HS-5 (cell line): ENCODE data around the gene DSG1.
"Not testable (repeated sequence)": the region's sequence is repeated elsewhere in the genome, so short reads cannot be mapped to it uniquely, and the experiment has no call there.

Experiments used
- DNase-seq: peaks from one replicate; pipeline ENCODE4 v3.0.0-alpha.2; 2012; ENCODE audit warnings: low read depth

Gene DSG1

DNA sequence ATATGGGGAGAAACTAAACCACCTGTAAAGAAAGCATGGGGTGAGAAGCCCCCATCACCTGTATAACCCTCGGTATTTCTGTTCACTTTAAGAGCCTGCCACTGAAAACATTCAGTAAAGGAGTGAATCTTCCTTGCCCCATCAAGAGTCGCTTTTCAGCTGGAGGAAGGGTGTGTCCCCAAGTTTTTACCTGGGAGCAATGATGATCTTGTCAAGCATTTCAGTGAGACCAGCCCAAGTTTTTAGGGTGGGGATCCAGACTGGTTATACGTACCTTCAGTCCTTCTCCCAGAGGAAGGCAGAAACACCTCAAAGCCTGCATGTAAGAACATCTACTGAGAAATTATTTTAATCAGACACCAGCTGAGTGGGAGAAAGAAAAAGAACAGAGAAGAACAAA is at the start of gene DSG1:
Gene DSG1 (plus strand): TSS at position 301 of the 400 bp plus-strand sequence. CDS start 141 bp downstream, outside the sequence.
- DNase-seq, result no peak

- no peak for DNase-seq
These were observed 49.0 kb upstream of the DSG1 start for GRCh38 chr18:31268985-31269406.

DNA sequence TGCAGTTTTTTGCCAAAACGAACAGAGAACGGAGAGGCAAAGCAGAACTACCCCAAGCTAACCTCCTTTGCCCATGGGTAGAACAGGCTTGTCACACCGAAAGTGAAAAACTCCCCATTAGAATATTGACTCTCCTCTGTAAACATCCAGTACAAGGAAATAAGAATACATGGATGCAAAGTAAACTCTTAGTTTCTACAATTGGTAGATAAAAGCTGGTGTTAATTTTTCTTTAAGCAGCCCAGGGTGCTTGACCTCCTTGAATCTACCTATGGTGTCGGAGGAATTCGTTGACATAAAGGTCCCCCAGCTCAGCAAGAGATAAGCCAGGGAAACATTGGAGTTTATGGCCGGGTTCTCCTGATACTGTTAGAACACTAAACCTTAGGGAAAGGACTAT is 48.4 kb upstream of the DSG1 start:
- DNase-seq, result no peak

GRCh38 chr18:31270578-31270977 is 47.4 kb upstream of the DSG1 start:
- no peak for DNase-seq

DNA sequence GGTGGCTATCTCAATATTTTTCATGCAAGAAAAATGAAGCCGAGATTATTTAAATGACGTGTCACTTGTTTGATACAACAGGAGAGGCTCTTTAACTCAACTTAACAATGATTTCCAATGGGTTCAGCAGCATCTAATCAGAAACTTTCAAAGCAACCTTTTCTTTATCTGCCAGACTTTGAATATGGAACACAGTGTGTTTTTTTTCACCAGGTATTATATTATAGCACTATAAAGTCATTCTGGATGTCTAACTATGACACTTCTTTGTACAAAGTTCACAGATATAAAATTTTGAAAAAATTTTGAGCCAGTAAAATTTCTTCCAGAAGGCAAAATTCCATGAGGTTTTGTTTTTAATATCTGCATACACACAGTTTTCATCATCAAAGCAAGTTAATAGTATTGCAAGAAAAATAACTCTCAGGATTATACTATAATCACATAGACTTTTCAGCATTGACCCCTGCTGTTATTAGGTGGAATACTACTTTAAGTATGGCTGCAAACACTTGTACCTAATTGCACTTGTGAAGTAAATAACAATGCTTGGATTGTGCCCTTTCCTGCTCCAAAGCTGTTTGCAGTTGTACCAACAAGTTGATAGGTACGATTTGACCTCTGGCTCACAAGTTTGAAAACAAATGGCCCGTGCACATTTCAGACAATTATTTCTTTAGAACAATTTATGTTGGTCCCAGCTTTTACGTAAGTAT is 44.0 kb upstream of the DSG1 start:
- DNase-seq, result no peak

DNA sequence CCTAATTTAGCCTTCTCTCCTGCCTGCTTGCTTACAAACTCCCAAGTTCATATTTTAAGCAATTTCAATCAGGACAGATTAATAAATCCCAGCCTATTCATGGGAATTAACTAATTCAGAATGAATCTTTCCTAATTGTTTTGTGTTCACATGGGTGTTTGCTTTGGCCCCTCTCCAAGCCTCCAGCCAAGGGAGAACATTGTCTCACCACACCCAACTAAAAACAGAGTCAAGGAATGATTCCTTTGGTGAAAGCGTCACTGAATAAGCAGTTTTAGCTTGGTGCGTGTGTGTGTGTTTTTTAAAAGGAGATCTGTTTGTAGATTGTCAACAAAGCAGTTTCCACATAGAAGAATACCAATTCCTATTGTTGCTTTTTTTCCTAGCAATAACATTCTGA is 43.0 kb upstream of the DSG1 start:
- no peak for DNase-seq

DNA sequence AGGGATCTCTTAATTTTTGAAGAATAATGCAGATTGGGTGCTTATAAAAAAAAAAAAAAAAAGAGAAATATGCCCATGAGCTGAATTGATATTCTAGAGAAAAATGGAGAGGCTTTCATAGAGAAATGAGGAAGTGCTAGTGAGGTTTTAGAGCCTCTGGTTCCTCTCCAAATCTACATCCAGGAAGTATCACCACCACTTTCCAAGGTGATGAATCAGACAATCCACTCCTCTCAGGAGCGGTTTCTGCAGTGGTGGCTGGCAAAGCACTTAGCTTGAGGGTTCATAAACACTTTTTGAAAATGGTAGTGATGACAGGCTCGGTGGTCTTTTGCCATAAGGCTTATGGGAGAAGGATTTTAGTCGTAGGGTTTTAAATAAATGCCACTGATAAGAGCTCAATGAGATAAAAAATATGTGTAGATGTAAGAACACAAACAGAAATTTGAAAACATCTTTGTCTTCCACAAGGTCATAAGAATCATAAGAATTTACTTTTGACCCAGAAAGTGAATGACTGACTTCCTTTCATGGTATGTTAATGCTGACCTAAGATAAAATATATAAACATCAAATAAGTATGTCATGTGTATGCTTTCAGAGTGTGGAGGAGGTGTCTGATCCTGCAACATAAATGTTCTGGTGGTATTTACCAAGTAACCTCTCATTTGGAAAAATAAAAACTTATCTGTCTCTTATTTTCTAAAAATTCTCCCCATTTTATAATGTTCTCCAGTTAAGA is 42.1 kb upstream of the DSG1 start:
- DNase-seq, result no peak

- DNase-seq, result no peak
These were observed 39.3 kb upstream of the DSG1 start for GRCh38 chr18:31278609-31279071.

GRCh38 chr18:31280502-31280901 is 37.5 kb upstream of the DSG1 start:
- no peak for DNase-seq

DNA sequence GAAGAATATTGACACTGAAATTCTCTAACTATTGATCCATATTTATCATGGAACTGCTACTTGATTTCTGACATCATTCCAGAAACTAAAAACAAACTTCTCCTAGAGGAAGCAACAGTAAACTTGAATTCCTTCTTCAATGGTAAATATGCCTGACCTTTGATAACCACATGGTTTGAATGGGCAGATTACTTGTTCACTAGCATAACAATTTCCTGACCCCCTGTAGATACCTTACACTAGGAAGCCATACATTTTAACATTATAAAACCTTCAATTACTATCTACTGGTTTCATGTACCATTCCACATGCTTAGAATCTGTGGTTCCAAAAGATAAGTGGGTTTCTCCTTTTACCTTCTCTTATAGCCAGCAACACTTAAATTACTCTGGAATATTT is 36.5 kb upstream of the DSG1 start:
- DNase-seq, result no peak

- DNase-seq, result not testable (repeated sequence)
These were observed 28.5 kb upstream of the DSG1 start for GRCh38 chr18:31289446-31289845.

DNA sequence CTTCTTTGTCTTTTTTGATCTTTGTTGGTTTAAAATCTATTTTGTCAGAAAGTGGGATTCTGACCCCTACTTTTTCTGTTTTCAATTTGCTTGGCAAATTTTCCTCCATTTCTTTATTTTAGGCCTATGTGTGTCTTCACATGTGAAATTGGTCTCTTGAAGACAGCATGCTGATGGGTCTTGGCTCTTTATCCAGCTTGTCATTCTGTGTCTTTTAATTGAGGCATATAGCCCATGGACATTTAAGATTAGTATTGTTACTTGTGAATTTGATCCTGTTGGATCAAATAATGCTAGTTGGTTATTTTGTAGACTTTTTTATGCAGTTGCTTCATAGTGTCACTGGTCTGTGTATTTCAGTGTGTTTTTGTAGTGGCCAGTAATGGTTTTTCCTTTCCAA is 26.3 kb upstream of the DSG1 start:
- no peak for DNase-seq

DNA sequence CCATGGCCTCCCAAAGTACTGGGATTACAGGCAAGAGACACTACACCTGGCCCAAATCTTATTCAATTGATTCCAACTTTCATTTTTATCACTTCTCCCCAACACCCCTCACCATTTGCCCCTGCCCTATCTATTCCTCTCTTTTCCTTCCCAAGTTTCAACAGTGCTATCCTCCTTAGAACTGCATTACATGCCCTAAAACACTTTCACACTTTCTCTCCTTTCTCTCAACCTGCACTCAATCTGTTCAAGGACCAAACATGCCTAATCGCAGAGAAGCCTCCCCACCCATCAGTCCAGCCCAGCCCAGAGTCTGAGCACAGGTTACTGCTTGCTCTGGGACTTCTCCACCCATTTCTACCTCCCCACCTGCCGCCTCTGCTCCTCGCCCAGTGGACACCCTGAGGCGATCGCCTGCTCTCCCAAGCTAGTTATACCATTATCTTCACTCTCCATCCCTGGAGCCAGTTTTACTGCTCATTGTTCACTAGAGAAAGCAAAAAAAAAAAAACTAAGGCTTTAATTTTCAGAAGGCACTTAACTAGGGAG is 23.7 kb upstream of the DSG1 start:
- DNase-seq, result no peak

DNA sequence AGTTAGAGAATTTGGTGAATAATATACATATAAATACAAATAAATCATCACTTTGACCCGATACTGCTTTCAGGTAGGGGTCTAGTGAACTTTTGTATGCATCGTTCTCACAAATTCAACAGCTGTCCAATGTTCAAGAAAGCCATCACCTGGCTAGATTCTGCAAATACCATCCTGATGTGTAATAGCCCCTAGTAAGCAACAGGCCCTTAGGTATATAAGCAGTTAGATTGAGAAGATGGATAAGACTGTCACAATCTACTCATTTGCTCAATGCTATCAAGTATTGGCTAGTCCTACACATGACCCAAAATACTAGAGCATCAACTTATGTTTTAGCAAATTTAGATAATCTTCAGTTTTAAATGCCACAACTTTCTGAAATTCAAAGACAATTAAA is 20.7 kb upstream of the DSG1 start:
- no peak for DNase-seq

DNA sequence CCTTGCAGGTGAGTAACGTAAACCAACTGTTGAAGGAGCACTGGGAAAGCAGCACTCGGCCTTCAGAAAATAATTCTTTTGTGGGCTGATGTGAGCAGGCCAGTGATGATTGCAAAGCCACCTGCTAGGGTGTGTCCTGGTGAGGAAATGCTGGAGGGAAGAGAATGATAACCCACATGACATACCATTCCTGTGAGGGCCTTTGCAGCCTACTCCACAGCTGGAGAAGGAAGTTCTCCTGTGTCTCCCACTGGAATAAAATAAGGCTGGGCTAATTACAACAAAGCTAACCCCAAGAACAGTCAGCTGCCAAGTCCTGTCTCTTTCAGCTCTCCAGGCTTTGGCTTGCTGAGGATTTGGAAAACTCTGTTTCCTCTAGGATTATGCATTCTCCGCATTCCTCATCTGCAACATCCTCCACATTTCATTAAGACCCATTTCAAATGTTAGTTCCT is 16.7 kb upstream of the DSG1 start:
- peak; percentile 13 for DNase-seq

- DNase-seq, result peak; percentile 33
These were observed 15.0 kb upstream of the DSG1 start for GRCh38 chr18:31302991-31303390.

GRCh38 chr18:31303771-31304170 is 14.2 kb upstream of the DSG1 start:
- DNase-seq, result peak; percentile 31

GRCh38 chr18:31309115-31309514 is 8.8 kb upstream of the DSG1 start:
- DNase-seq, result no peak

DNA sequence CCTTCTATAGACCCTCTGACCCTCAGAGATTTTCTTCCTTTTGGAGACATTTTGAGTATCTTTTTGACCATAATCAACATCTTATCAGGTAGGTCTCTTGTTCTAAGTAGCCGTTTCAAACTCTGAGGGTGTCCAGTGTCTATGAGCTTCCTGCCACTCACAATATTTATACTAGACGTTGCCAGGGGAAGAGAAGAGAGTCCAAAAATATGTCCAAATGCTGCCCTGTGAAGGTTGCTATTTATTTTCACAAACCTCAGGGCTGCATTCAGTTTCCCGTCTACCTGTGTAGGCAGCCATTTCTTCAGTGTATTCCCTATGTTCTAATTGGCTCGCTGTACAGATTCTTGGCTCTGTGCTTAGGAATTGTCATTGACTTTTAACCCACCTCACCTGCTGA is 986 bp upstream of the DSG1 start:
- no peak for DNase-seq

- no peak for DNase-seq
These were observed 3.8 kb downstream of the DSG1 start for GRCh38 chr18:31321719-31322118.

DNA sequence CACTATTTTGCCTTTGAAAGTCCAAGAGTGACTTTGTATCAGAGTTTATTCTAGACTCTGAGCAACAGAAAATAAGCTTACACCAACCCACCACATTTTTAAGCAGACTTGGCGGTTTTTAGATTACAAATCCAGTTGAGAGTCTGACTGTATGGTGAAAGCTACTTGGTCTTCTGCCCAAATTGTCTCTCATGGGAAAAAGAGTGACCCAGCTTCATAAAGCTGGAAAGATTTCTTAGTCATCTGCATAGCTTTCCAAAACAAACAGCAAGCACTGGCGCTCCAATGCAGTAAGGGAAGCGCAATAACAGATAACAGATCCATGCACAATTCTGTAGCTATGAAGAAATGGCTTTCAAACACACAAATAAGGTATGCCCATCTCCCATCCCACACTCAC is 7.1 kb downstream of the DSG1 start:
- DNase-seq, result peak; percentile 91

DNA sequence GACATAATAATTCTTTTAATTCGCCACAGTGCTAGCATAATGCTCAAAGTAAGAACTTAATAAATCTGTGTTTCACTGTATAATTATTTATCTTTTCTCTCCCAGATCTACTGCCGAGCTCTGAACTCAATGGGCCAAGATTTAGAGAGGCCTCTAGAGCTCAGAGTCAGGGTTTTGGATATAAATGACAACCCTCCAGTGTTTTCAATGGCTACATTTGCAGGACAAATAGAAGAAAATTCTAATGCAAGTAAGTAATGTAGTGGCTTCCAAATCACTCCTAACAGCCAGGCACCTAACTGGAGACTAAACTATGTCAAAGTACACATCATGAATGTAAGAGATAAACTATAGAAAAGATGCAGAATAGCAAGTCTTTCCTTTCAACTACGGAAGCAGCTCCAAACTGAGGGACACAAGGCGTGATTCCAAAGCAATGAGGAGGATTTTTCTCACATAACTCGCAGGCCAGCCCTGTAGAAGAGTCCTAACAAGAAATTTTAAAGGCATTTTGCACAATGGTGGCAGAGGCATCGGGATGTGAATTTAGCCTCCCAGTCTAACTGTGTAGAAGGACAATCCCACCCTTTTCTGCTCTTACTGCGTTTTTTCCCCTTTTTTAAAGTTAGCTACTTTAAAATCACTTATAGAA is 12.0 kb downstream of the DSG1 start:
- DNase-seq, result no peak

GRCh38 chr18:31343454-31343853 is 25.5 kb downstream of the DSG1 start:
- DNase-seq, result no peak
